Panc1 (cell line): ENCODE measurements around the gene UBIAD1. TPM values are rescaled to one million over a fixed set of nuclear protein-coding genes. Genes with fewer than 3 reads are reported as not detected.

Source experiments
- ATAC-seq: fragments of 200-7000 bp; cut with Tn5 transposase; 2 replicates; pipeline ENCODE4 v1.9.1; 2020; ENCODE audit warnings: mild to moderate bottlenecking, moderate library complexity
- BruUV-seq: library from RNA; stranded (reverse); fragments of 400-500 nt; replicated peaks from 2 replicates; lab custom pipeline; 2021; lab: Mats Ljungman, UMichigan
- CTCF ChIA-PET: fragments of 300-600 bp; sonication (Branson Sonifier 250); formaldehyde crosslinking; loops from one replicate; lab custom pipeline; 2022; ENCODE audit warnings: antibody characterized with exemption; lab: Charles Lee
- POLR2A ChIA-PET: fragments of 300-600 bp; sonication (Branson Sonifier 250); formaldehyde crosslinking; loops from one replicate; lab custom pipeline; 2022; ENCODE audit warnings: antibody characterized with exemption; lab: Charles Lee
- DNase-seq: peaks from one replicate; pipeline ENCODE4 v3.0.0-alpha.2; 2010; ENCODE audit warnings: low read depth, low spot score
- H3K27ac ChIP-seq: 2 replicates; pipeline ENCODE4 v1.5.1; 2011; ENCODE audit warnings: mild to moderate bottlenecking, low read length, inconsistent platforms
- H3K27me3 ChIP-seq: fragments of 200-500 bp; sonication (Bioruptor generic); 2 replicates; pipeline ENCODE4 v1.6.0; 2014; ENCODE audit warnings: low read length, inconsistent platforms; ENCODE audit not compliant: control insufficient read depth, insufficient read depth
- H3K36me3 ChIP-seq: fragments of 200-500 bp; sonication (Bioruptor generic); 2 replicates; pipeline ENCODE4 v1.5.1; 2014; ENCODE audit warnings: inconsistent platforms, mild to moderate bottlenecking, low read length, moderate library complexity; ENCODE audit not compliant: control insufficient read depth, insufficient read depth
- H3K4me1 ChIP-seq: 2 replicates; pipeline ENCODE4 v1.5.1; 2011; ENCODE audit warnings: inconsistent platforms, mild to moderate bottlenecking, low read length, moderate library complexity; ENCODE audit not compliant: control insufficient read depth, insufficient read depth
- H3K4me3 ChIP-seq, 2 experiments: 2 replicates each; pipeline ENCODE4 v1.5.1; 2011 to 2012; ENCODE audit warnings: low read depth in 2 of 2, low read length in 2 of 2, mild to moderate bottlenecking in 2 of 2, inconsistent platforms in 1 of 2, moderate library complexity in 1 of 2
- H3K9me3 ChIP-seq: fragments of 200-500 bp; sonication (Bioruptor generic); 2 replicates; pipeline ENCODE4 v1.5.1; 2014; ENCODE audit warnings: low read depth, mild to moderate bottlenecking, inconsistent platforms, low read length, moderate library complexity; ENCODE audit not compliant: control insufficient read depth, insufficient read depth
- CTCF ChIP-seq: fragments of 450-650 bp; IDR thresholded peaks from 2 replicates; pipeline ENCODE4 v1.5.1; 2017; ENCODE audit warnings: mild to moderate bottlenecking
- POLR2AphosphoS5 ChIP-seq: IDR thresholded peaks from 2 replicates; pipeline ENCODE4 v1.6.1; 2012; ENCODE audit warnings: mild to moderate bottlenecking, low read depth, low read length, moderate library complexity
- REST ChIP-seq, 2 experiments: IDR thresholded peaks; 2 replicates each; pipeline ENCODE4 v1.6.1; 2011 to 2012; ENCODE audit warnings: low read depth in 2 of 2, control low read depth in 1 of 2, low read length in 1 of 2, mild to moderate bottlenecking in 1 of 2, moderate library complexity in 1 of 2; ENCODE audit not compliant: insufficient read depth in 1 of 2
- SIN3A ChIP-seq: IDR thresholded peaks from 2 replicates; pipeline ENCODE4 v1.6.1; 2012; ENCODE audit warnings: low read depth, mild to moderate bottlenecking, low read length, moderate library complexity, borderline replicate concordance; ENCODE audit not compliant: insufficient read depth
- TCF7L2 ChIP-seq: IDR thresholded peaks from 2 replicates; pipeline ENCODE4 v1.6.1; 2011; ENCODE audit warnings: mild to moderate bottlenecking, low read depth, low read length, inconsistent platforms
- in situ Hi-C: cut with HindIII; loops from 2 replicates; pipeline ENCODE4 v1.10.0; 2016; ENCODE audit warnings: low sequenced_read_pairs, low pct_unique_long_range_greater_than_20kb
- intact Hi-C: fragments of 100-400 bp; cut with micrococcal nuclease; formaldehyde crosslinking; loops from one replicate; pipeline ENCODE4 v1.10.0; 2022; ENCODE audit not compliant: unreplicated experiment
- total RNA-seq: library from RNA; stranded (reverse); gene quantifications from one replicate; pipeline ENCODE4 v1.2.1, GENCODE V29; 2021; ENCODE audit not compliant: unreplicated experiment

Gene UBIAD1
- total RNA-seq, 1 experiment from 2014 or later: 24.7 TPM

DNA sequence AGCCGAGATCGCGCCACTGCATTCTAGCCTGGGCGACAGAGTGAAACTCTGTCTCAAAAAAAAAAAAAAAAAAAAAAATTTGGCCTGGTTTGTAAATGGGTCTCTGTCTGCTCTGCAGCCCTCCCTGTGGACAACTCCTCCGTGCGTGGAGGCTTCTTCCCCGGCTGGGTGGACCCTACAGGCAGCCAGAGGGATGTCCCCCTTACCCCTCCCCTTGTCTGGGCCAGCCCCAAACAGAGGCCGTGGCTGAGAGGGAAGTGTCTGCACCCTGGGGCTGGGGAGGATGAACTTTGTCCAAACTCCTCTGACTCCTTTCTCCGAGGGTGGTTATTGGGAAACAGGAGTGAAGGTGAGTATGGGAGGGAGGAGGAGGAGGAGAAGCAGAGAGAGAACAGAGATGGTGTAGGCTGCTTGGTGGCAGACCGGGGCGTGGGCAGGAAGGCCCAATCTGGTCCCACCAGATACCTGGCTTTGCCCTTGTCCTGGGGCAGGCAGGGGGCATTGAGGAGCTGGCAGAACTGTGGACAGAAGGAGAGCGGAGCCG is 61.3 kb downstream of the UBIAD1 start:
- no TSS peak for BruUV-seq
- Histone ChIP-seq H3K4me3 (no peak overlapping the region), H3K9me3 (no peaks in the 10 kb centered on the region), H3K27ac (no peak overlapping the region), H3K36me3 (no peaks in the 10 kb centered on the region), H3K4me1 (no peaks in the 10 kb centered on the region), H3K27me3 (no peaks in the 10 kb centered on the region)
- ChIA-PET POLR2A (no interaction called here), CTCF (no interaction called here)
- DNase-seq (no peak), ATAC-seq (no peak)
- intact Hi-C loops: loop anchor here (10.0 kb wide), 2 partner anchors 140 to 310 kb away; partner anchors contain the start of gene DISP3
- no peak for TF ChIP-seq TCF7L2
- TF ChIP-seq POLR2AphosphoS5: no peak
- no peak for TF ChIP-seq CTCF
- TF ChIP-seq REST (IDR thresholded peaks at IDR 0.05; ENCODE audit: insufficient read depth in 1 of 2, low read depth in 2 of 2, low read length in 1 of 2): no peak
- TF ChIP-seq SIN3A: no peak
- in situ Hi-C loops: no loop called here

- H3K27ac ChIP-seq: no peak overlapping the region
- ATAC-seq: no peak
- no peak for TF ChIP-seq SIN3A
- no peak for TF ChIP-seq REST (IDR thresholded peaks at IDR 0.05; ENCODE audit: insufficient read depth in 1 of 2, low read depth in 2 of 2, low read length in 1 of 2)
- CTCF ChIA-PET: interaction anchor here (0.6 kb wide), 1 partner anchor 13 kb away, joined by 5 read pairs; no protein-coding TSS in a partner anchor
- no peaks in the 10 kb centered on the region for H3K9me3 ChIP-seq
- POLR2A ChIA-PET: no interaction called here
- no peak overlapping the region for H3K4me3 ChIP-seq
- in situ Hi-C loops (no loop called here), intact Hi-C loops (loop anchor here (10.0 kb wide), 2 partner anchors 140 to 310 kb away; partner anchors contain the start of gene DISP3)
- no peak for DNase-seq
- no TSS peak for BruUV-seq
- no peaks in the 10 kb centered on the region for H3K36me3 ChIP-seq
- H3K27me3 ChIP-seq: no peaks in the 10 kb centered on the region
- no peaks in the 10 kb centered on the region for H3K4me1 ChIP-seq
Observed at GRCh38 chr1:11334821-11335220, 61.8 kb downstream of the UBIAD1 start.
